SK-N-SH (cell line): ENCODE data around the gene WEE2. TPM values are rescaled to one million over a fixed set of nuclear protein-coding genes. Genes with fewer than 3 reads are reported as not detected.

ENCODE experiments used
- CTCF ChIA-PET: fragments of 300-600, 350-600 bp; formaldehyde crosslinking; extraction: SDS; loops from one replicate; lab custom pipeline; 2021; lab: Yijun Ruan, JAX
- POLR2A ChIA-PET: fragments of 350-600 bp; sonication (Branson Sonifier 250); formaldehyde crosslinking; extraction: SDS; loops from one replicate; lab custom pipeline; 2020; ENCODE audit warnings: antibody characterized with exemption, inconsistent platforms; lab: Yijun Ruan, JAX
- DNase-seq: peaks from one replicate; pipeline ENCODE4 v3.0.0; 2012
- H2AFZ ChIP-seq: fragments of 200-600 bp; sonication (generic); 2 replicates; pipeline ENCODE4 v1.8.1; 2016; ENCODE audit warnings: antibody characterized with exemption, mild to moderate bottlenecking, low read depth
- H3F3A ChIP-seq: fragments of 200-600 bp; sonication (generic); replicated peaks from 2 replicates; pipeline ENCODE3; 2016; ENCODE audit warnings: antibody characterized with exemption, mild to moderate bottlenecking; ENCODE audit not compliant: insufficient read depth
- H3K27ac ChIP-seq, 2 experiments: fragments of 200-500 bp in 1 of 2; fragments of 200-600 bp in 1 of 2; sonication (Bioruptor generic) in 1 of 2; sonication (generic), shearing (Covaris generic) in 1 of 2; 2 replicates each; pipeline versions ENCODE4 v1.5.1 to v1.6.1; 2014 to 2016; ENCODE audit warnings: low read depth in 2 of 2, inconsistent platforms in 1 of 2, low read length in 1 of 2, mild to moderate bottlenecking in 1 of 2, mixed read lengths in 1 of 2
- H3K27me3 ChIP-seq: fragments of 200-600 bp; sonication (generic), shearing (Covaris generic); 2 replicates; pipeline ENCODE4 v1.6.1; 2016; ENCODE audit warnings: mixed run types; ENCODE audit not compliant: insufficient read depth
- H3K36me3 ChIP-seq, 2 experiments: fragments of 200-500 bp in 1 of 2; fragments of 200-600 bp in 1 of 2; sonication (Bioruptor generic) in 1 of 2; sonication (generic) in 1 of 2; replicated peaks in 1 of 2; 2 replicates each; pipeline versions ENCODE3 to v1.5.1; 2014 to 2016; ENCODE audit warnings: low read length in 1 of 2, mild to moderate bottlenecking in 1 of 2; ENCODE audit not compliant: insufficient read depth in 2 of 2, control insufficient read depth in 1 of 2
- H3K4me1 ChIP-seq, 2 experiments: fragments of 200-500 bp in 1 of 2; fragments of 200-600 bp in 1 of 2; sonication (Bioruptor generic) in 1 of 2; sonication (generic), shearing (Covaris generic) in 1 of 2; 2 replicates each; pipeline versions ENCODE4 v1.5.1 to v1.6.1; 2014 to 2016; ENCODE audit warnings: low read depth in 1 of 2, low read length in 1 of 2, mixed run types in 1 of 2; ENCODE audit not compliant: insufficient read depth in 2 of 2, control insufficient read depth in 1 of 2
- H3K4me2 ChIP-seq: fragments of 200-600 bp; sonication (generic), shearing (Covaris generic); 2 replicates; pipeline ENCODE4 v1.6.1; 2017; ENCODE audit warnings: mixed run types
- H3K4me3 ChIP-seq, 2 experiments: fragments of 200-500 bp in 1 of 2; fragments of 200-600 bp in 1 of 2; sonication (Bioruptor generic) in 1 of 2; sonication (generic), shearing (Covaris generic) in 1 of 2; 2 replicates each; pipeline versions ENCODE4 v1.5.1 to v1.8.1; 2014 to 2016; ENCODE audit warnings: low read depth in 2 of 2, inconsistent platforms in 1 of 2, low read length in 1 of 2, mild to moderate bottlenecking in 1 of 2, mixed read lengths in 1 of 2, moderate library complexity in 1 of 2
- H3K79me2 ChIP-seq: fragments of 200-600 bp; sonication (generic); 2 replicates; pipeline ENCODE4 v1.8.1; 2017; ENCODE audit warnings: mild to moderate bottlenecking; ENCODE audit not compliant: insufficient read depth
- H3K9ac ChIP-seq: fragments of 200-600 bp; sonication (generic); 2 replicates; pipeline ENCODE4 v1.6.1; 2017; ENCODE audit warnings: mixed run types
- H3K9me2 ChIP-seq: fragments of 200-600 bp; sonication (generic); 2 replicates; pipeline ENCODE4 v1.6.1; 2017; ENCODE audit warnings: mixed run types
- H3K9me3 ChIP-seq: fragments of 200-600 bp; sonication (generic); 2 replicates; pipeline ENCODE4 v1.6.1; 2017; ENCODE audit warnings: mixed run types, mild to moderate bottlenecking, moderate library complexity
- H4K20me1 ChIP-seq: fragments of 200-600 bp; sonication (generic); 2 replicates; pipeline ENCODE4 v1.6.1; 2017; ENCODE audit warnings: mild to moderate bottlenecking, mixed run types; ENCODE audit not compliant: insufficient read depth
- CHD2 ChIP-seq: fragments of 150-350 bp; IDR thresholded peaks from 2 replicates; pipeline ENCODE4 v1.6.1; 2018; ENCODE audit warnings: low read length; ENCODE audit not compliant: partially characterized antibody
- CTCF ChIP-seq: fragments of 200-600 bp; sonication (generic); IDR thresholded peaks from 2 replicates; pipeline ENCODE4 v1.6.1; 2017; ENCODE audit warnings: antibody characterized with exemption, mild to moderate bottlenecking, moderate library complexity
- EP300 ChIP-seq, 2 experiments: IDR thresholded peaks; 2 replicates each; pipeline versions ENCODE4 v1.4.0 to v1.6.1; 2012; ENCODE audit warnings: borderline replicate concordance in 1 of 2, low read depth in 1 of 2, low read length in 1 of 2
- EZH2phosphoT487 ChIP-seq: fragments of 200-600 bp; sonication (generic); IDR thresholded peaks from 2 replicates; pipeline ENCODE4 v1.6.1; 2017; ENCODE audit warnings: low read depth, mixed run types, mild to moderate bottlenecking, antibody characterized with exemption, moderate library complexity, borderline replicate concordance
- FOXM1 ChIP-seq: IDR thresholded peaks from 2 replicates; pipeline ENCODE4 v1.4.0; 2012; ENCODE audit warnings: low read depth, mild to moderate bottlenecking
- JUND ChIP-seq: IDR thresholded peaks from 2 replicates; pipeline ENCODE4 v1.4.0; 2012
- MAX ChIP-seq: IDR thresholded peaks from 2 replicates; pipeline ENCODE4 v1.4.0; 2012; ENCODE audit warnings: low read depth
- MXI1 ChIP-seq: IDR thresholded peaks from 2 replicates; pipeline ENCODE4 v1.6.1; 2012; ENCODE audit warnings: mild to moderate bottlenecking, low read depth, low read length, improper control_type of control experiment
- POLR2AphosphoS5 ChIP-seq: IDR thresholded peaks from 2 replicates; pipeline ENCODE4 v1.6.1; 2012; ENCODE audit warnings: low read depth, low read length
- RCOR1 ChIP-seq: fragments of 150-350 bp; IDR thresholded peaks from 2 replicates; pipeline ENCODE4 v1.6.1; 2017; ENCODE audit warnings: antibody characterized with exemption, low read length
- REST ChIP-seq: IDR thresholded peaks from 2 replicates; pipeline ENCODE4 v1.6.1; 2012; ENCODE audit warnings: mild to moderate bottlenecking, low read depth, low read length, moderate library complexity
- RFX5 ChIP-seq: IDR thresholded peaks from 2 replicates; pipeline ENCODE4 v1.6.1; 2012; ENCODE audit warnings: mild to moderate bottlenecking, improper control_type of control experiment, low read length
- SIN3A ChIP-seq: IDR thresholded peaks from 2 replicates; pipeline ENCODE4 v1.6.1; 2012; ENCODE audit warnings: low read depth, mild to moderate bottlenecking, low read length, moderate library complexity, borderline replicate concordance
- TAF1 ChIP-seq: IDR thresholded peaks from 2 replicates; pipeline ENCODE4 v1.6.1; 2012; ENCODE audit warnings: low read depth, mild to moderate bottlenecking, low read length, moderate library complexity, borderline replicate concordance
- USF1 ChIP-seq: IDR thresholded peaks from 2 replicates; pipeline ENCODE4 v1.4.0; 2012; ENCODE audit warnings: low read depth, borderline replicate concordance
- USF2 ChIP-seq: fragments of 150-350 bp; IDR thresholded peaks from 2 replicates; pipeline ENCODE4 v1.6.1; 2017; ENCODE audit warnings: antibody characterized with exemption, low read length, low read depth, borderline replicate concordance
- YY1 ChIP-seq: IDR thresholded peaks from 2 replicates; pipeline ENCODE4 v1.4.0; 2012; ENCODE audit warnings: low read depth, mild to moderate bottlenecking
- ZBTB33 ChIP-seq: IDR thresholded peaks from 2 replicates; pipeline ENCODE4 v1.4.0; 2012; ENCODE audit warnings: low read depth, borderline replicate concordance
- WGBS: methylation state at CpG from one replicate; pipeline ENCODE4 v1.1.6; 2017; ENCODE audit warnings: low lambda C conversion rate; 5-methylcytosine and 5-hydroxymethylcytosine counted together
- polyA plus RNA-seq, 3 experiments: library from polyadenylated mRNA; depleted of rRNA; stranded (reverse); fragments of >200 nt; gene quantifications; 2 replicates each; pipeline ENCODE4 v1.2.3, GENCODE V29; 2012

The WEE2 gene
- polyA plus RNA-seq, 1 of the 3 experiments (the other 2 are of a cell fraction): not detected

GRCh38 chr7:141666071-141666470 lies 42.1 kb upstream of the WEE2 start:
- H3K4me3 ChIP-seq: no peak overlapping the region
- no peaks in the 10 kb centered on the region for H3K27me3 ChIP-seq
- no peak for TF ChIP-seq RFX5
- H3K4me2 ChIP-seq: no peak overlapping the region
- H4K20me1 ChIP-seq: no peaks in the 10 kb centered on the region
- WGBS: 97% methylated on average over 4 of the region's 4 CpGs
- CTCF ChIA-PET: interaction anchor here (1.0 to 7.9 kb wide), 4 partner anchors 9 to 49 kb away, joined by 3 to 39 read pairs (median 7); no protein-coding TSS in a partner anchor
- no peak overlapping the region for H3K9ac ChIP-seq
- H3F3A ChIP-seq: no peaks in the 10 kb centered on the region
- H2AFZ ChIP-seq: no peak overlapping the region
- no peaks in the 10 kb centered on the region for H3K9me3 ChIP-seq
- H3K9me2 ChIP-seq: no peaks in the 10 kb centered on the region
- POLR2A ChIA-PET: no interaction called here
- H3K36me3 ChIP-seq: peaks cover 29 to 48% of the 10 kb centered on the region in 2 experiments
- DNase-seq: no peak
- H3K4me1 ChIP-seq: no peaks in the 10 kb centered on the region
- no peak overlapping the region for H3K27ac ChIP-seq
- H3K79me2 ChIP-seq: no peaks in the 10 kb centered on the region

- H3K27ac ChIP-seq: no peak overlapping the region
- ChIA-PET CTCF (interaction anchor here (1.4 to 7.9 kb wide), 3 partner anchors 14 to 19 kb away, joined by 3 to 39 read pairs (median 11); no protein-coding TSS in a partner anchor), POLR2A (no interaction called here)
- peaks cover 31 to 35% of the 10 kb centered on the region in 2 experiments for H3K36me3 ChIP-seq
- H3K79me2 ChIP-seq: no peaks in the 10 kb centered on the region
- no peaks in the 10 kb centered on the region for H3K9me3 ChIP-seq
- no peak overlapping the region for H2AFZ ChIP-seq
- no peaks in the 10 kb centered on the region for H3K9me2 ChIP-seq
- H3K4me1 ChIP-seq: no peaks in the 10 kb centered on the region
- no peaks in the 10 kb centered on the region for H3K27me3 ChIP-seq
- no peaks in the 10 kb centered on the region for H3F3A ChIP-seq
- H4K20me1 ChIP-seq: no peaks in the 10 kb centered on the region
- no peak overlapping the region for H3K4me2 ChIP-seq
- H3K9ac ChIP-seq: no peak overlapping the region
- no peak for DNase-seq
- WGBS: 80% methylated on average over 2 of the region's 2 CpGs
- H3K4me3 ChIP-seq: no peak overlapping the region
- no peak for TF ChIP-seq MXI1
- no peak for TF ChIP-seq FOXM1
- no peak for TF ChIP-seq TAF1
- no peak for TF ChIP-seq CTCF
- no peak for TF ChIP-seq REST
- TF ChIP-seq RCOR1: no peak
- TF ChIP-seq MAX: no peak
- no peak for TF ChIP-seq RFX5
- no peak for TF ChIP-seq POLR2AphosphoS5
- TF ChIP-seq EP300 (IDR thresholded peaks at IDR 0.05; ENCODE audit: borderline replicate concordance in 1 of 2, low read depth in 1 of 2, low read length in 1 of 2): no peak
- no peak for TF ChIP-seq EZH2phosphoT487
- no peak for TF ChIP-seq JUND
- no peak for TF ChIP-seq ZBTB33
- no peak for TF ChIP-seq YY1
- no peak for TF ChIP-seq USF2
- TF ChIP-seq CHD2: no peak
- TF ChIP-seq USF1: no peak
- no peak for TF ChIP-seq SIN3A
These were observed 39.3 kb upstream of the WEE2 start for GRCh38 chr7:141668853-141669252.
